Stimulated activated CD8-positive, alpha-beta memory T cell treated with anti-CD3 and anti-CD28 coated beads, Interleukin-7, amount 100 ng/mL, for 1 hour (primary cell): Measurements from ENCODE around the gene ARHGAP44.

Experiments used
- DNase-seq, 2 donors: peaks; one replicate each; pipeline ENCODE4 v3.0.0-alpha.2; 2020; ENCODE audit warnings: low read depth in 2 of 2

ARHGAP44 gene

GRCh38 chr17:12898110-12898509 lies 108.8 kb downstream of the ARHGAP44 start:
- no peak for DNase-seq

- no peak for DNase-seq
Observed at GRCh38 chr17:12899604-12900003, 110.3 kb downstream of the ARHGAP44 start.

- no peak for DNase-seq
Observed at GRCh38 chr17:12900474-12900873, 111.2 kb downstream of the ARHGAP44 start.

- no peak for DNase-seq
Observed at GRCh38 chr17:12902046-12902445, 112.7 kb downstream of the ARHGAP44 start.

GRCh38 chr17:12907477-12907876 lies 118.2 kb downstream of the ARHGAP44 start:
- DNase-seq = no peak

GRCh38 chr17:12909046-12909445 lies 119.7 kb downstream of the ARHGAP44 start:
- DNase-seq = no peak

- no peak for DNase-seq
Observed at GRCh38 chr17:12909511-12909910, 120.2 kb downstream of the ARHGAP44 start.

- no peak for DNase-seq
Observed at GRCh38 chr17:12911239-12911638, 121.9 kb downstream of the ARHGAP44 start.

GRCh38 chr17:12917399-12917798 lies 128.1 kb downstream of the ARHGAP44 start:
- no peak for DNase-seq

GRCh38 chr17:12918142-12918541 lies 128.8 kb downstream of the ARHGAP44 start:
- no peak for DNase-seq

- DNase-seq = no peak
Observed at GRCh38 chr17:12922120-12922519, 132.8 kb downstream of the ARHGAP44 start.

GRCh38 chr17:12924614-12925013 lies 135.3 kb downstream of the ARHGAP44 start:
- DNase-seq = no peak

- no peak for DNase-seq
Observed at GRCh38 chr17:12927001-12927400, 137.7 kb downstream of the ARHGAP44 start.

- DNase-seq = no peak
Observed at GRCh38 chr17:12927541-12928425, 138.5 kb downstream of the ARHGAP44 start.

- DNase-seq = no peak
Observed at GRCh38 chr17:12928736-12929135, 139.4 kb downstream of the ARHGAP44 start.

- DNase-seq = no peak
Observed at GRCh38 chr17:12936501-12936900, 147.2 kb downstream of the ARHGAP44 start.

- DNase-seq = no peak
Observed at GRCh38 chr17:12940699-12941098, 151.4 kb downstream of the ARHGAP44 start.

- no peak for DNase-seq
Observed at GRCh38 chr17:12947047-12947446, 157.7 kb downstream of the ARHGAP44 start.

GRCh38 chr17:12952012-12952411 lies 162.7 kb downstream of the ARHGAP44 start:
- DNase-seq = no peak

GRCh38 chr17:12953156-12953555 lies 163.9 kb downstream of the ARHGAP44 start:
- DNase-seq = no peak

GRCh38 chr17:12955521-12955920 lies 166.2 kb downstream of the ARHGAP44 start:
- no peak for DNase-seq

- no peak for DNase-seq
Observed at GRCh38 chr17:12958786-12959185, 169.5 kb downstream of the ARHGAP44 start.

- DNase-seq = no peak
Observed at GRCh38 chr17:12959441-12959840, 170.1 kb downstream of the ARHGAP44 start.

- DNase-seq = no peak
Observed at GRCh38 chr17:12961655-12962054, 172.4 kb downstream of the ARHGAP44 start.
